Endothelial cell of umbilical vein (primary cell): Measurements from ENCODE around the gene CHST7. TPM values are rescaled to one million over a fixed set of nuclear protein-coding genes. Genes with fewer than 3 reads are reported as not detected.

Experiments
- BruUV-seq: library from RNA; stranded (reverse); fragments of 400-500 nt; replicated peaks from 2 replicates; lab custom pipeline; 2021; lab: Mats Ljungman, UMichigan
- CTCF ChIA-PET: fragments of 300-600, 350-600 bp; sonication (Branson Sonifier 250); formaldehyde crosslinking; loops from one replicate; lab custom pipeline; 2021; ENCODE audit warnings: antibody characterized with exemption, inconsistent platforms; lab: Charles Lee
- POLR2A ChIA-PET: fragments of 300-600, 350-600 bp; sonication (Branson Sonifier 250); formaldehyde crosslinking; loops from one replicate; lab custom pipeline; 2021; ENCODE audit warnings: antibody characterized with exemption, inconsistent platforms; lab: Charles Lee
- DNase-seq: peaks from one replicate; pipeline ENCODE4 v3.0.0-alpha.2; 2011; ENCODE audit warnings: low read depth, low spot score
- FAIRE-seq: peaks from 2 replicates; lab custom pipeline; 2011; peaks lifted over from hg19 to GRCh38; lab: Jason Lieb, UNC
- H2AFZ ChIP-seq: 2 replicates; pipeline ENCODE4 v1.6.0; 2012; ENCODE audit warnings: low read depth, low read length, control low read depth, inconsistent platforms
- H3K27ac ChIP-seq: 2 replicates; pipeline ENCODE4 v1.5.1; 2011; ENCODE audit warnings: low read depth, mild to moderate bottlenecking, control low read depth, low read length, moderate library complexity; ENCODE audit not compliant: insufficient read depth
- H3K27me3 ChIP-seq, 2 experiments: 2 replicates each; pipeline versions ENCODE4 v1.6.0 to v1.6.1; 2011; ENCODE audit warnings: low read length in 2 of 2, mixed read lengths in 1 of 2; ENCODE audit not compliant: control insufficient read depth in 2 of 2, insufficient read depth in 2 of 2
- H3K36me3 ChIP-seq, 2 experiments: 2 replicates in 1 of 2; 3 replicates in 1 of 2; pipeline ENCODE4 v1.5.1; 2011; ENCODE audit warnings: low read length in 2 of 2, mild to moderate bottlenecking in 1 of 2, moderate library complexity in 1 of 2; ENCODE audit not compliant: control insufficient read depth in 2 of 2, insufficient read depth in 2 of 2; ENCODE audit errors: extremely low read depth in 1 of 2
- H3K4me1 ChIP-seq: 3 replicates; pipeline ENCODE4 v1.5.1; 2011; ENCODE audit warnings: mild to moderate bottlenecking, low read length; ENCODE audit not compliant: control insufficient read depth, insufficient read depth; ENCODE audit errors: extremely low read depth
- H3K4me2 ChIP-seq: 2 replicates; pipeline ENCODE4 v1.6.1; 2011; ENCODE audit warnings: low read length, control low read depth, mixed read lengths; ENCODE audit not compliant: insufficient read depth
- H3K4me3 ChIP-seq, 3 experiments: fragments of 200-600 bp in 1 of 3; sonication (generic), shearing (Covaris generic) in 1 of 3; replicated peaks in 1 of 3; 2 replicates each; pipeline ENCODE4 v1.5.1; 2011 to 2016; ENCODE audit warnings: control low read depth in 3 of 3, low read length in 3 of 3, mild to moderate bottlenecking in 2 of 3, inconsistent platforms in 1 of 3, low read depth in 1 of 3, moderate library complexity in 1 of 3; ENCODE audit not compliant: insufficient read depth in 1 of 3
- H3K79me2 ChIP-seq: 2 replicates; pipeline ENCODE4 v1.6.0; 2012; ENCODE audit warnings: low read length, inconsistent platforms; ENCODE audit not compliant: control insufficient read depth, insufficient read depth
- H3K9ac ChIP-seq: replicated peaks from 2 replicates; pipeline ENCODE3; 2011; ENCODE audit warnings: low read length, control low read depth; ENCODE audit not compliant: insufficient read depth; ENCODE audit errors: extremely low read depth
- H3K9me1 ChIP-seq: replicated peaks from 3 replicates; pipeline ENCODE4 v1.6.0; 2011; ENCODE audit warnings: mild to moderate bottlenecking, low read length; ENCODE audit not compliant: control insufficient read depth, insufficient read depth; ENCODE audit errors: extremely low read depth
- H3K9me3 ChIP-seq: replicated peaks from 2 replicates; pipeline ENCODE4 v1.5.1; 2012; ENCODE audit warnings: low read length, inconsistent platforms; ENCODE audit not compliant: control insufficient read depth, insufficient read depth
- H4K20me1 ChIP-seq: replicated peaks from 2 replicates; pipeline ENCODE3; 2011; ENCODE audit warnings: mild to moderate bottlenecking, low read length; ENCODE audit not compliant: control insufficient read depth, insufficient read depth; ENCODE audit errors: extremely low read depth
- CTCF ChIP-seq, 2 donors: IDR thresholded peaks; 1 replicate in 1 of 2; 2 replicates in 1 of 2; pipeline ENCODE4 v1.5.1; 2011; ENCODE audit warnings: low read length in 2 of 2, mild to moderate bottlenecking in 2 of 2, moderate library complexity in 2 of 2, control low read depth in 1 of 2, inconsistent platforms in 1 of 2, low read depth in 1 of 2; ENCODE audit not compliant: insufficient read depth in 1 of 2; ENCODE audit errors: extremely low read depth in 1 of 2
- EZH2 ChIP-seq: IDR thresholded peaks from 2 replicates; pipeline ENCODE4 v1.6.1; 2012; ENCODE audit warnings: borderline replicate concordance, low read depth, mild to moderate bottlenecking, moderate library complexity, low read length, inconsistent platforms; ENCODE audit not compliant: severe bottlenecking
- FOS ChIP-seq: IDR thresholded peaks from 2 replicates; pipeline ENCODE4 v1.6.1; 2011; ENCODE audit warnings: mild to moderate bottlenecking, low read length, moderate library complexity, borderline replicate concordance; ENCODE audit not compliant: insufficient read depth
- GATA2 ChIP-seq: IDR thresholded peaks from 2 replicates; pipeline ENCODE4 v1.7.0; 2011; ENCODE audit warnings: low read depth, mild to moderate bottlenecking, moderate library complexity, mixed read lengths, low read length; ENCODE audit not compliant: insufficient read length, insufficient read depth
- JUN ChIP-seq: IDR thresholded peaks from 2 replicates; pipeline ENCODE4 v1.6.1; 2011; ENCODE audit warnings: borderline replicate concordance, low read depth; ENCODE audit not compliant: insufficient read length, insufficient read depth
- MAX ChIP-seq: IDR thresholded peaks from 2 replicates; pipeline ENCODE4 v1.6.1; 2011; ENCODE audit not compliant: insufficient read depth, insufficient read length
- MYC ChIP-seq: IDR thresholded peaks from one replicate; pipeline ENCODE4 v1.6.1; 2011; ENCODE audit warnings: mild to moderate bottlenecking, low read depth, low read length
- POLR2A ChIP-seq: IDR thresholded peaks from 2 replicates; pipeline ENCODE4 v1.6.1; 2012; ENCODE audit warnings: low read depth, mild to moderate bottlenecking, control low read depth, low read length
- POLR2AphosphoS5 ChIP-seq: IDR thresholded peaks from 2 replicates; pipeline ENCODE4 v1.6.1; 2012; ENCODE audit warnings: low read depth, mild to moderate bottlenecking, control low read depth, low read length, moderate library complexity; ENCODE audit not compliant: insufficient read depth
- dilution Hi-C: fragments of 300-500 bp; cut with MboI; formaldehyde crosslinking; loops from one replicate; pipeline ENCODE4 v1.15.0; 2019; ENCODE audit warnings: low sequenced_read_pairs; ENCODE audit not compliant: extremely low pct_ligation_motif_present
- intact Hi-C: fragments of 100-400 bp; cut with micrococcal nuclease; formaldehyde crosslinking; loops from one replicate; pipeline ENCODE4 v1.10.0; 2022
- polyA plus RNA-seq, 4 experiments: library from polyadenylated mRNA; depleted of rRNA in 3 of 4; stranded (reverse) in 3 of 4; unstranded in 1 of 4; fragments of >200 nt; gene quantifications; 2 replicates each; pipeline versions ENCODE4 v1.2.1 to v1.2.3, GENCODE V29; 2011 to 2012; ENCODE audit warnings: missing spikeins in 1 of 4
- total RNA-seq: library from RNA; stranded (reverse); gene quantifications from 2 replicates; pipeline ENCODE4 v1.2.3, GENCODE V29; 2021

Gene CHST7
- total and polyA plus RNA-seq, 2 donors (not counting 3 experiments of a cell fraction or from before 2014, with no cell fraction given): 4.5 to 11.2 TPM

GRCh38 chrX:46554942-46555341, 18.6 kb upstream of the CHST7 start:
- FAIRE-seq (peak; percentile 44), DNase-seq (peak; percentile 25)
- TF ChIP-seq POLR2AphosphoS5: no peak
- TF ChIP-seq CTCF (IDR thresholded peaks at IDR 0.05; ENCODE audit: extremely low read depth in 1 of 2, insufficient read depth in 1 of 2, low read depth in 1 of 2, low read length in 2 of 2): no peak
- TF ChIP-seq MYC: no peak
- TF ChIP-seq EZH2: no peak
- no peak for TF ChIP-seq GATA2
- TF ChIP-seq MAX: no peak
- no peak for TF ChIP-seq JUN
- TF ChIP-seq FOS: no peak
- TF ChIP-seq POLR2A: no peak
- H4K20me1 ChIP-seq: no peaks in the 10 kb centered on the region
- no peak overlapping the region for H3K9ac ChIP-seq
- no TSS peak for BruUV-seq
- no peaks in the 10 kb centered on the region for H3K9me3 ChIP-seq
- H2AFZ ChIP-seq: no peak overlapping the region
- ChIA-PET CTCF (interaction anchor here (0.6 to 1.7 kb wide), 24 partner anchors 12 to 539 kb away, joined by 3 to 37 read pairs (median 4); no protein-coding TSS in a partner anchor), POLR2A (no interaction called here)
- no peaks in the 10 kb centered on the region for H3K4me1 ChIP-seq
- H3K27ac ChIP-seq: no peak overlapping the region
- dilution Hi-C loops (no loop called here), intact Hi-C loops (loop anchor here (1.0 to 10.0 kb wide), 4 partner anchors 87 to 540 kb away; partner anchors contain the start of gene SLC9A7)
- H3K79me2 ChIP-seq: no peaks in the 10 kb centered on the region
- no peaks in the 10 kb centered on the region for H3K9me1 ChIP-seq
- no peaks in the 10 kb centered on the region for H3K27me3 ChIP-seq
- no peaks in the 10 kb centered on the region for H3K36me3 ChIP-seq
- no peak overlapping the region for H3K4me3 ChIP-seq
- no peak overlapping the region for H3K4me2 ChIP-seq
